ENCODE measurements around the gene PPM1H. TPM values are rescaled to one million over a fixed set of nuclear protein-coding genes. Genes with fewer than 3 reads are reported as not detected.

The PPM1H gene
- polyA plus RNA-seq, 1 of the 3 experiments (the other 2 are of a cell fraction), result 0.13 TPM

DNA sequence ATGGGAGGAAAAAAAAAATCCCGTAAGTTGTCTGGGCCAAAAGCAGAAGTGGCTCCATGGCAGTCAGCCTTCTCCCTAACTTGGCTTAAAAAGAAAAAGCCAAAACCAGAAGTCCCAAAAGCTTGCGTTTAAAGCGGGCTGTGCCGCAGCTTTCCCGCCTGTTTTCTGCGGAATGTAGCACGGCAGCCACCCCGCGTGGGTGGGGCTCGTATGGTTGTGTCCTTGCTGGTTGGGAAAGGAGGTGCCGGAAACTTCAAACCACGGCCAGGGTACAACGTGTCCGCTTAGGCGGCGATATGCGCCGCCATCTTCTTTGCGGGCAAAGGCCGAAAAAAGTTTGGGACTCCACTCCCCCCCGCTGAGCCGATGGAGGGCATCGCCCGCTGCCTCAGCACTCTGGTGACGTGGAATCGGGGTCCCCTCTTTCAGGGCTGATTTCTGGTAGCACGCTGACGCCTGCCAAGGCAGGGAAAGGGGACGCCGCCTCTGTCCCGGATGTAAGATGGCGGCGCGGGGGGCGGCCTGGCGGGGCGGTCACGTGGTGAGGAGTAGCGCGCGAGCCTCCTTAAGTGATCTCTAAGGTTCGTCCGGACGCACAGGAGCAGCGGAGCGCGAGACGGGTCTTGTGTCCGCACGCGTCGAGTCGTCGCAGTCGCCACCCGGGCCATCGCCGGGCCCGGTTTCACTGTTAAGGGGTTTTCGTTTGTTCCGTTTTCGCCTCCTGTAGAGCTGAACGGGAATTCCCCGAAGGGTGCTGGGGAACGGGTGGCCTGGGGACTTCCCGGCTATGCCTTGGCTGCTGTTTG, 332.5 kb downstream of the PPM1H start (continued):
- TF ChIP-seq, protein P1, sequence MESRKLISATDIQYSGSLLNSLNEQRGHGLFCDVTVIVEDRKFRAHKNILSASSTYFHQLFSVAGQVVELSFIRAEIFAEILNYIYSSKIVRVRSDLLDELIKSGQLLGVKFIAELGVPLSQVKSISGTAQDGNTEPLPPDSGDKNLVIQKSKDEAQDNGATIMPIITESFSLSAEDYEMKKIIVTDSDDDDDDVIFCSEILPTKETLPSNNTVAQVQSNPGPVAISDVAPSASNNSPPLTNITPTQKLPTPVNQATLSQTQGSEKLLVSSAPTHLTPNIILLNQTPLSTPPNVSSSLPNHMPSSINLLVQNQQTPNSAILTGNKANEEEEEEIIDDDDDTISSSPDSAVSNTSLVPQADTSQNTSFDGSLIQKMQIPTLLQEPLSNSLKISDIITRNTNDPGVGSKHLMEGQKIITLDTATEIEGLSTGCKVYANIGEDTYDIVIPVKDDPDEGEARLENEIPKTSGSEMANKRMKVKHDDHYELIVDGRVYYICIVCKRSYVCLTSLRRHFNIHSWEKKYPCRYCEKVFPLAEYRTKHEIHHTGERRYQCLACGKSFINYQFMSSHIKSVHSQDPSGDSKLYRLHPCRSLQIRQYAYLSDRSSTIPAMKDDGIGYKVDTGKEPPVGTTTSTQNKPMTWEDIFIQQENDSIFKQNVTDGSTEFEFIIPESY (IDR thresholded peaks at IDR 0.05; ENCODE audit: borderline replicate concordance, low read depth), result peak; percentile 67
- TF ChIP-seq GATA2 (CRISPR knock-in tag; IDR thresholded peaks at IDR 0.05) (peak; percentile 27; the same call in 1 of the 2 replicates), TCF12 (IDR thresholded peaks at IDR 0.05) (no peak; the same call in 1 of the 2 replicates), NFIC (IDR thresholded peaks at IDR 0.05; ENCODE audit: borderline replicate concordance) (no peak; the same call in 1 of the 2 replicates), RAD21 (IDR thresholded peaks at IDR 0.05; ENCODE audit: low read length) (no peak), MXI1 (IDR thresholded peaks at IDR 0.05; ENCODE audit: low read depth, low read length) (peak; percentile 89), FOXM1 (IDR thresholded peaks at IDR 0.05; ENCODE audit: low read depth) (no peak), RXRA (IDR thresholded peaks at IDR 0.05; ENCODE audit: borderline replicate concordance, low read depth) (no peak), GABPA (IDR thresholded peaks at IDR 0.05; ENCODE audit: low read depth) (peak; percentile 1; the same call in 1 of the 2 replicates), JUND (IDR thresholded peaks at IDR 0.05) (peak; percentile 27; the same call in 1 of the 2 replicates), CHD2 (IDR thresholded peaks at IDR 0.05; ENCODE audit: low read length, partially characterized antibody) (no peak), EP300 (IDR thresholded peaks at IDR 0.05; ENCODE audit: borderline replicate concordance in 1 of 2, low read depth in 1 of 2, low read length in 1 of 2) (no peak), ELF1 (IDR thresholded peaks at IDR 0.05) (peak; percentile 60; the same call in 1 of the 2 replicates), POLR2AphosphoS5 (IDR thresholded peaks at IDR 0.05; ENCODE audit: low read depth, low read length) (peak; percentile 92), RFX5 (IDR thresholded peaks at IDR 0.05; ENCODE audit: low read length) (no peak)
- TF ChIP-seq, protein P2, sequence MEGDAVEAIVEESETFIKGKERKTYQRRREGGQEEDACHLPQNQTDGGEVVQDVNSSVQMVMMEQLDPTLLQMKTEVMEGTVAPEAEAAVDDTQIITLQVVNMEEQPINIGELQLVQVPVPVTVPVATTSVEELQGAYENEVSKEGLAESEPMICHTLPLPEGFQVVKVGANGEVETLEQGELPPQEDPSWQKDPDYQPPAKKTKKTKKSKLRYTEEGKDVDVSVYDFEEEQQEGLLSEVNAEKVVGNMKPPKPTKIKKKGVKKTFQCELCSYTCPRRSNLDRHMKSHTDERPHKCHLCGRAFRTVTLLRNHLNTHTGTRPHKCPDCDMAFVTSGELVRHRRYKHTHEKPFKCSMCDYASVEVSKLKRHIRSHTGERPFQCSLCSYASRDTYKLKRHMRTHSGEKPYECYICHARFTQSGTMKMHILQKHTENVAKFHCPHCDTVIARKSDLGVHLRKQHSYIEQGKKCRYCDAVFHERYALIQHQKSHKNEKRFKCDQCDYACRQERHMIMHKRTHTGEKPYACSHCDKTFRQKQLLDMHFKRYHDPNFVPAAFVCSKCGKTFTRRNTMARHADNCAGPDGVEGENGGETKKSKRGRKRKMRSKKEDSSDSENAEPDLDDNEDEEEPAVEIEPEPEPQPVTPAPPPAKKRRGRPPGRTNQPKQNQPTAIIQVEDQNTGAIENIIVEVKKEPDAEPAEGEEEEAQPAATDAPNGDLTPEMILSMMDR (IDR thresholded peaks at IDR 0.05), result no peak
- TF ChIP-seq, protein P3, sequence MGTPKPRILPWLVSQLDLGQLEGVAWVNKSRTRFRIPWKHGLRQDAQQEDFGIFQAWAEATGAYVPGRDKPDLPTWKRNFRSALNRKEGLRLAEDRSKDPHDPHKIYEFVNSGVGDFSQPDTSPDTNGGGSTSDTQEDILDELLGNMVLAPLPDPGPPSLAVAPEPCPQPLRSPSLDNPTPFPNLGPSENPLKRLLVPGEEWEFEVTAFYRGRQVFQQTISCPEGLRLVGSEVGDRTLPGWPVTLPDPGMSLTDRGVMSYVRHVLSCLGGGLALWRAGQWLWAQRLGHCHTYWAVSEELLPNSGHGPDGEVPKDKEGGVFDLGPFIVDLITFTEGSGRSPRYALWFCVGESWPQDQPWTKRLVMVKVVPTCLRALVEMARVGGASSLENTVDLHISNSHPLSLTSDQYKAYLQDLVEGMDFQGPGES (IDR thresholded peaks at IDR 0.05; ENCODE audit: low read depth, low read length), result no peak
- TF ChIP-seq, protein P4, sequence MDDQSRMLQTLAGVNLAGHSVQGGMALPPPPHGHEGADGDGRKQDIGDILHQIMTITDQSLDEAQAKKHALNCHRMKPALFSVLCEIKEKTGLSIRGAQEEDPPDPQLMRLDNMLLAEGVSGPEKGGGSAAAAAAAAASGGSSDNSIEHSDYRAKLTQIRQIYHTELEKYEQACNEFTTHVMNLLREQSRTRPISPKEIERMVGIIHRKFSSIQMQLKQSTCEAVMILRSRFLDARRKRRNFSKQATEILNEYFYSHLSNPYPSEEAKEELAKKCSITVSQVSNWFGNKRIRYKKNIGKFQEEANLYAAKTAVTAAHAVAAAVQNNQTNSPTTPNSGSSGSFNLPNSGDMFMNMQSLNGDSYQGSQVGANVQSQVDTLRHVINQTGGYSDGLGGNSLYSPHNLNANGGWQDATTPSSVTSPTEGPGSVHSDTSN (IDR thresholded peaks at IDR 0.05), result no peak; the same call in 1 of the 2 replicates
- TF ChIP-seq, protein P5, sequence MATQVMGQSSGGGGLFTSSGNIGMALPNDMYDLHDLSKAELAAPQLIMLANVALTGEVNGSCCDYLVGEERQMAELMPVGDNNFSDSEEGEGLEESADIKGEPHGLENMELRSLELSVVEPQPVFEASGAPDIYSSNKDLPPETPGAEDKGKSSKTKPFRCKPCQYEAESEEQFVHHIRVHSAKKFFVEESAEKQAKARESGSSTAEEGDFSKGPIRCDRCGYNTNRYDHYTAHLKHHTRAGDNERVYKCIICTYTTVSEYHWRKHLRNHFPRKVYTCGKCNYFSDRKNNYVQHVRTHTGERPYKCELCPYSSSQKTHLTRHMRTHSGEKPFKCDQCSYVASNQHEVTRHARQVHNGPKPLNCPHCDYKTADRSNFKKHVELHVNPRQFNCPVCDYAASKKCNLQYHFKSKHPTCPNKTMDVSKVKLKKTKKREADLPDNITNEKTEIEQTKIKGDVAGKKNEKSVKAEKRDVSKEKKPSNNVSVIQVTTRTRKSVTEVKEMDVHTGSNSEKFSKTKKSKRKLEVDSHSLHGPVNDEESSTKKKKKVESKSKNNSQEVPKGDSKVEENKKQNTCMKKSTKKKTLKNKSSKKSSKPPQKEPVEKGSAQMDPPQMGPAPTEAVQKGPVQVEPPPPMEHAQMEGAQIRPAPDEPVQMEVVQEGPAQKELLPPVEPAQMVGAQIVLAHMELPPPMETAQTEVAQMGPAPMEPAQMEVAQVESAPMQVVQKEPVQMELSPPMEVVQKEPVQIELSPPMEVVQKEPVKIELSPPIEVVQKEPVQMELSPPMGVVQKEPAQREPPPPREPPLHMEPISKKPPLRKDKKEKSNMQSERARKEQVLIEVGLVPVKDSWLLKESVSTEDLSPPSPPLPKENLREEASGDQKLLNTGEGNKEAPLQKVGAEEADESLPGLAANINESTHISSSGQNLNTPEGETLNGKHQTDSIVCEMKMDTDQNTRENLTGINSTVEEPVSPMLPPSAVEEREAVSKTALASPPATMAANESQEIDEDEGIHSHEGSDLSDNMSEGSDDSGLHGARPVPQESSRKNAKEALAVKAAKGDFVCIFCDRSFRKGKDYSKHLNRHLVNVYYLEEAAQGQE (IDR thresholded peaks at IDR 0.05; ENCODE audit: low read depth, low read length), result no peak
